Parathyroid adenoma (tissue), 2 donors: ENCODE measurements around the gene STBD1.

Source experiments
- H2AFZ ChIP-seq: fragments of 300-600 bp; sonication (generic); one replicate; pipeline ENCODE4 v1.7.0; 2017; ENCODE audit warnings: antibody characterized with exemption, mild to moderate bottlenecking
- H3K27ac ChIP-seq: fragments of 300-600 bp; sonication (generic); one replicate; pipeline ENCODE4 v1.7.0; 2017
- H3K27me3 ChIP-seq: fragments of 300-600 bp; sonication (generic); one replicate; pipeline ENCODE4 v1.7.0; 2017; ENCODE audit warnings: low read length; ENCODE audit not compliant: control insufficient read depth, insufficient read depth
- H3K36me3 ChIP-seq: fragments of 300-600 bp; sonication (generic); one replicate; pipeline ENCODE4 v1.7.0; 2017; ENCODE audit warnings: low read length; ENCODE audit not compliant: control insufficient read depth, insufficient read depth
- H3K4me1 ChIP-seq: fragments of 300-600 bp; sonication (generic); one replicate; pipeline ENCODE4 v1.7.0; 2017; ENCODE audit warnings: control low read depth
- H3K4me2 ChIP-seq: fragments of 300-600 bp; sonication (generic); one replicate; pipeline ENCODE4 v1.7.0; 2017; ENCODE audit warnings: low read length
- H3K4me3 ChIP-seq: fragments of 300-600 bp; sonication (generic); one replicate; pipeline ENCODE4 v1.7.0; 2017; ENCODE audit warnings: low read depth, low read length
- H3K79me2 ChIP-seq: fragments of 300-600 bp; sonication (generic); one replicate; pipeline ENCODE4 v1.7.0; 2017; ENCODE audit warnings: control low read depth
- H3K9ac ChIP-seq: fragments of 300-600 bp; sonication (generic); one replicate; pipeline ENCODE4 v1.7.0; 2017; ENCODE audit warnings: mild to moderate bottlenecking
- H3K9me3 ChIP-seq: fragments of 300-600 bp; sonication (generic); one replicate; pipeline ENCODE4 v1.7.0; 2017; ENCODE audit warnings: low read length; ENCODE audit not compliant: control insufficient read depth
- TF ChIP-seq, protein P1 (sequence below): fragments of 300-600 bp; sonication (generic); IDR thresholded peaks from one replicate; pipeline ENCODE4 v1.7.0; 2017; ENCODE audit warnings: antibody characterized with exemption, mild to moderate bottlenecking
- donor health status: primary hyperparathyroidism.

The STBD1 gene

DNA sequence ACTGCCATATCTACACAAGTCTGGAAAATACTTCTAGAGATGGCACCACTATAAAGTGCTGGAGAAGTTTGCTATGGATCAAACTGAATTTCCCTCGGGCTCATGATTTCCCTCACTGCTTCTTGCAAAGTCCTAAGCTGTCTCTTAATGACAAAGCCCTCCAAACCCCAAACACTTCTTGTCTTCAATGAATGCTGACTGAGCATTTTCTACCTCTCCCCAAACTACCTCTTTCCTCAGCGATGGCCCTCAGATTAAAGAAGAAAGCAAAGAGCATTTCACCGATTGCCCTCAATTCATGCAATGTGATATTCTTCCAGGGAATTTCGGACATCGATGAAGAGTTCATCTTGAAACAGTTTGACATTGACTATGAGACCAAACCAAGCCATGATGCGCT lies 35.3 kb upstream of the STBD1 start:
- H3K27me3 ChIP-seq = no peaks in the 10 kb centered on the region
- no peaks in the 10 kb centered on the region for H3K4me1 ChIP-seq
- H3K4me2 ChIP-seq = no peak overlapping the region
- no peak overlapping the region for H3K27ac ChIP-seq
- H3K9ac ChIP-seq = no peak overlapping the region
- H3K36me3 ChIP-seq = no peaks in the 10 kb centered on the region
- TF ChIP-seq, protein P1, sequence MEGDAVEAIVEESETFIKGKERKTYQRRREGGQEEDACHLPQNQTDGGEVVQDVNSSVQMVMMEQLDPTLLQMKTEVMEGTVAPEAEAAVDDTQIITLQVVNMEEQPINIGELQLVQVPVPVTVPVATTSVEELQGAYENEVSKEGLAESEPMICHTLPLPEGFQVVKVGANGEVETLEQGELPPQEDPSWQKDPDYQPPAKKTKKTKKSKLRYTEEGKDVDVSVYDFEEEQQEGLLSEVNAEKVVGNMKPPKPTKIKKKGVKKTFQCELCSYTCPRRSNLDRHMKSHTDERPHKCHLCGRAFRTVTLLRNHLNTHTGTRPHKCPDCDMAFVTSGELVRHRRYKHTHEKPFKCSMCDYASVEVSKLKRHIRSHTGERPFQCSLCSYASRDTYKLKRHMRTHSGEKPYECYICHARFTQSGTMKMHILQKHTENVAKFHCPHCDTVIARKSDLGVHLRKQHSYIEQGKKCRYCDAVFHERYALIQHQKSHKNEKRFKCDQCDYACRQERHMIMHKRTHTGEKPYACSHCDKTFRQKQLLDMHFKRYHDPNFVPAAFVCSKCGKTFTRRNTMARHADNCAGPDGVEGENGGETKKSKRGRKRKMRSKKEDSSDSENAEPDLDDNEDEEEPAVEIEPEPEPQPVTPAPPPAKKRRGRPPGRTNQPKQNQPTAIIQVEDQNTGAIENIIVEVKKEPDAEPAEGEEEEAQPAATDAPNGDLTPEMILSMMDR = no peak
- no peaks in the 10 kb centered on the region for H3K9me3 ChIP-seq
- H3K79me2 ChIP-seq = no peaks in the 10 kb centered on the region
- H2AFZ ChIP-seq = no peak overlapping the region
- H3K4me3 ChIP-seq = no peak overlapping the region

DNA sequence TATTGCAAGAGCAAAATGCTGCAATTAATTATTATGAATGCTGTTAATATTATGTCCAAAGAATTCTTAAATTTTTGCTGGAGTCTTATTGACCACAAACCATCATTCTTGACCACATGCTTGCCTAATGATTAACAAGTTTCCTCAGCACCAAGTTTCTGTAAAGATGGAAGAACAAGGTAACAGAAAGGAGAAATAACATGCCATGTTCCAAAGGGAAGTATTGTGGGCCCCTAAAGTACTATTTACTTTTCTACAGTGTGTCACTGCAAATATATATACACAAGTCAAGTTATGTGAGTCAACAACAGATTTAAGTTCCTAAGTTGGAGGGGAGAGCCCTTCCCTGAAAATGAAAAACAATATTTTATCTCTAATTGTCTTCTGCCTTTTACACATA lies 34.5 kb upstream of the STBD1 start:
- Histone ChIP-seq H3K27ac (no peak overlapping the region), H3K4me2 (no peak overlapping the region), H3K9ac (no peak overlapping the region), H3K4me1 (no peaks in the 10 kb centered on the region), H3K9me3 (no peaks in the 10 kb centered on the region), H3K27me3 (no peaks in the 10 kb centered on the region), H3K36me3 (no peaks in the 10 kb centered on the region), H2AFZ (no peak overlapping the region), H3K79me2 (no peaks in the 10 kb centered on the region), H3K4me3 (no peak overlapping the region)
- TF ChIP-seq, protein P1 = no peak

DNA sequence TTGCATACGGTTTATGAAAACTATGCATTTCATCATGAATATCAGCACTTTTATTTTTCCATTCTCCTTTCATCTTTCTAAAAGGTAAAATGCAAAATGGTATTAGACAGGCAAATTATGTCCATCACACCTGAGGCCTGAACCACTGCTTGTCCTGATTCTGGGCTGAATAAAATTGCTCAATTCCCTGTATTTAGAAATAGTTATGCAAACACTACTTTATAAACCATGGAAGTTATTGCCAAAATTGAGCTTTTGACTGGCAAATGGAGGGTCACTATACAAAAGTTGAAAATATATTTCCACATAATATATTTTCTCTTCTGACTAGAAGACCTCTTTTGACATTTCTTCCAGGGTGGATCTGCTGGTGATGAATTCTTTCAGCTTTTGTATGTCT lies 34.0 kb upstream of the STBD1 start:
- Histone ChIP-seq H3K27ac (no peak overlapping the region), H3K4me1 (no peaks in the 10 kb centered on the region), H3K36me3 (no peaks in the 10 kb centered on the region), H3K27me3 (no peaks in the 10 kb centered on the region), H2AFZ (no peak overlapping the region), H3K9me3 (no peaks in the 10 kb centered on the region), H3K9ac (no peak overlapping the region), H3K79me2 (no peaks in the 10 kb centered on the region), H3K4me3 (no peak overlapping the region), H3K4me2 (no peak overlapping the region)
- TF ChIP-seq, protein P1 = no peak

DNA sequence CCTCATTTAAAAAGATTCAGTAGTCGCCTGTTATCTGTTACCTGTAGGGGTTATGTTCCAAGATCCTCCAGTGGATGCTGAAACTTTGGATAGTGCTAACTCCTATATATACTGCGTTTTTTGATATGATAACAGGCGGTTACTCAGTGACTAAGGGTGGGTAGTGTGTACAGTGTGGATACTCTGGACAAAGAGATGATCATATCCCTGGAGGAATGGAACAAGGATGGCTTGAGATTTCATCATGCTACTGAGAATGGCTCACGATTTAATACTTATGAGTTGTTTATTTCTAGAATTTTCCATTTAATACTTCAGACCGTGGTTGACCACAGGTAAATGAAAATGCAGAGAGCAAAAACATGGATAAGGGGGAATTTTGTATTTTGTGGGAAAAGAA lies 33.5 kb upstream of the STBD1 start:
- H3K27me3 ChIP-seq = no peaks in the 10 kb centered on the region
- H3K79me2 ChIP-seq = no peaks in the 10 kb centered on the region
- H3K9me3 ChIP-seq = no peaks in the 10 kb centered on the region
- no peaks in the 10 kb centered on the region for H3K4me1 ChIP-seq
- TF ChIP-seq, protein P1 = no peak
- no peak overlapping the region for H2AFZ ChIP-seq
- no peak overlapping the region for H3K4me3 ChIP-seq
- no peak overlapping the region for H3K27ac ChIP-seq
- H3K9ac ChIP-seq = no peak overlapping the region
- no peak overlapping the region for H3K4me2 ChIP-seq
- no peaks in the 10 kb centered on the region for H3K36me3 ChIP-seq

DNA sequence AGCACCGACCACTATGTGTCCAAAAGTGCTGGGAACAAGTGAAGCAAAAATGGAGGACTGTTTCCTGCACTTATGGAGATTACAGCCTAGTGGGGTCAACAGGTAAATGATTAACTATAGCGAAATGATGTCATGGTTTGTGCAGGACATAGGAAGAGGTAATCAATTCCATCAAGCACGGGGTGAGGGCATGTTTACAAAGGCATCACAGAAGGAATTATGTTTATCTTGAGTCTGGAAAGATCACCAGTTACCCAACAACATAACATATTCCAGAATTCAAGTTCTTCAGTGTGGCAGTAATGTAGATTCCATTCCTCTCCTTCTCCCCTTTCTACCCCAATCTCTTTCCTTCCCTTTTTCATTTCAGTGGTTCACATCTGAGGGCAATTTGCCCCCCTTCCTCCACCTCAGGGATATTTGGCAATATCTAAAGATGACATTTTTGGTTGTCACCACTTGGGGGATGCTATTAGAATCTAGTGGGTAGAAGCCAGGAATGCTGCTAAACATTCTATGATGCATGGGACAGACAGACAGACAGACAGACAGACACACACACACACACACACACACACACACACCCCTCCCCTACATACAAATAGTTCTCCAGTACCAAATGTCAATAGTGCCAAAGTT lies 30.9 kb upstream of the STBD1 start:
- Histone ChIP-seq H2AFZ (no peak overlapping the region), H3K4me3 (no peak overlapping the region), H3K36me3 (no peaks in the 10 kb centered on the region), H3K4me2 (no peak overlapping the region), H3K79me2 (no peaks in the 10 kb centered on the region), H3K9ac (no peak overlapping the region), H3K4me1 (no peaks in the 10 kb centered on the region), H3K27ac (no peak overlapping the region), H3K27me3 (no peaks in the 10 kb centered on the region), H3K9me3 (no peaks in the 10 kb centered on the region)
- TF ChIP-seq, protein P1 = no peak
